HepG2 (cell line): Measurements from ENCODE around the gene APCDD1L. TPM values are rescaled to one million over a fixed set of nuclear protein-coding genes. Genes with fewer than 3 reads are reported as not detected.

ENCODE experiments used
- ATAC-seq: fragments of 200-7000 bp; cut with Tn5 transposase; 3 replicates; pipeline ENCODE4 v1.9.1; 2020; ENCODE audit warnings: mild to moderate bottlenecking, moderate library complexity
- BruUV-seq: library from RNA; stranded (reverse); fragments of 400-500 nt; replicated peaks from 2 replicates; lab custom pipeline; 2021; lab: Mats Ljungman, UMichigan
- CTCF ChIA-PET: fragments of 300-600 bp; formaldehyde crosslinking; extraction: SDS; loops from one replicate; lab custom pipeline; 2021; ENCODE audit warnings: low total read pairs, inconsistent platforms, low intra/inter-chr PET ratio; lab: Yijun Ruan, JAX
- POLR2A ChIA-PET: fragments of 350-600 bp; sonication (Branson Sonifier 250); formaldehyde crosslinking; loops from one replicate; lab custom pipeline; 2020; ENCODE audit warnings: antibody characterized with exemption, inconsistent platforms; lab: Yijun Ruan, JAX
- DNase-seq: peaks from one replicate; pipeline ENCODE4 v3.0.0-alpha.2; 2015; ENCODE audit warnings: low spot score
- FAIRE-seq: peaks from 3 replicates; lab custom pipeline; 2011; peaks lifted over from hg19 to GRCh38; lab: Jason Lieb, UNC
- H2AFZ ChIP-seq: one replicate; pipeline ENCODE4 v1.6.1; 2011; ENCODE audit warnings: low read length, inconsistent platforms
- H3K27ac ChIP-seq: fragments of 300-600 bp; 3 replicates; pipeline ENCODE4 v1.8.0; 2011; ENCODE audit warnings: mixed run types, mild to moderate bottlenecking, mixed read lengths, low read length, inconsistent platforms; ENCODE audit not compliant: insufficient read depth; ENCODE audit errors: extremely low read length
- H3K27me3 ChIP-seq, 2 experiments: fragments of 200-600 bp in 1 of 2; 2 replicates in 1 of 2; 3 replicates in 1 of 2; pipeline versions ENCODE4 v1.6.0 to v1.8.0; 2011; ENCODE audit warnings: low read length in 2 of 2, mild to moderate bottlenecking in 2 of 2, moderate library complexity in 2 of 2, inconsistent platforms in 1 of 2; ENCODE audit not compliant: insufficient read depth in 2 of 2, control insufficient read depth in 1 of 2
- H3K36me3 ChIP-seq, 2 experiments: fragments of 200-600 bp in 1 of 2; replicated peaks in 1 of 2; 2 replicates in 1 of 2; 3 replicates in 1 of 2; pipeline versions ENCODE4 v1.5.1 to v1.8.0; 2011; ENCODE audit warnings: low read length in 2 of 2, inconsistent platforms in 1 of 2; ENCODE audit not compliant: insufficient read depth in 2 of 2, control insufficient read depth in 1 of 2
- H3K4me1 ChIP-seq: 2 replicates; pipeline ENCODE4 v1.5.1; 2012; ENCODE audit warnings: low read length, inconsistent platforms; ENCODE audit not compliant: insufficient read depth
- H3K4me2 ChIP-seq: 2 replicates; pipeline ENCODE4 v1.6.0; 2011; ENCODE audit warnings: low read depth, low read length, inconsistent platforms
- H3K4me3 ChIP-seq, 3 experiments: fragments of 200-600 bp in 1 of 3; sonication (generic), shearing (Covaris generic) in 1 of 3; replicated peaks in 1 of 3; 2 replicates each; pipeline ENCODE4 v1.5.1; 2011 to 2016; ENCODE audit warnings: low read length in 3 of 3, inconsistent platforms in 2 of 3, low read depth in 2 of 3, mild to moderate bottlenecking in 2 of 3, control low read depth in 1 of 3, mixed read lengths in 1 of 3; ENCODE audit not compliant: insufficient read depth in 1 of 3
- H3K79me2 ChIP-seq: one replicate; pipeline ENCODE4 v1.6.1; 2011; ENCODE audit warnings: low read length, inconsistent platforms; ENCODE audit not compliant: insufficient read depth
- H3K9ac ChIP-seq: 2 replicates; pipeline ENCODE4 v1.6.0; 2011; ENCODE audit warnings: mild to moderate bottlenecking, low read depth, low read length, inconsistent platforms; ENCODE audit not compliant: insufficient read depth
- H3K9me3 ChIP-seq: 2 replicates; pipeline ENCODE4 v1.5.1; 2012; ENCODE audit warnings: mild to moderate bottlenecking, low read length
- H4K20me1 ChIP-seq: 2 replicates; pipeline ENCODE4 v1.6.0; 2011; ENCODE audit warnings: inconsistent platforms, mild to moderate bottlenecking, low read length, moderate library complexity; ENCODE audit not compliant: insufficient read depth
- GZF1 ChIP-seq: sonication (generic); formaldehyde crosslinking; IDR thresholded peaks from 2 replicates; pipeline ENCODE4 v1.5.1; 2020; ENCODE audit warnings: mild to moderate bottlenecking, missing genetic modification reagents
- HOXA3 ChIP-seq: sonication (generic); formaldehyde crosslinking; IDR thresholded peaks from 2 replicates; pipeline ENCODE4 v1.5.0; 2020; ENCODE audit warnings: missing genetic modification reagents
- KAT7 ChIP-seq: IDR thresholded peaks from 2 replicates; pipeline ENCODE4 v1.6.1; 2018; ENCODE audit warnings: borderline replicate concordance, missing compliant biosample characterization
- KLF9 ChIP-seq: IDR thresholded peaks from 2 replicates; pipeline ENCODE4 v1.6.1; 2016; ENCODE audit warnings: low read depth
- MEIS2 ChIP-seq: sonication (generic); formaldehyde crosslinking; IDR thresholded peaks from 2 replicates; pipeline ENCODE4 v1.9.0; 2021; ENCODE audit warnings: mild to moderate bottlenecking, missing genetic modification reagents
- MIER2 ChIP-seq: IDR thresholded peaks from 2 replicates; pipeline ENCODE4 v1.6.1; 2016; ENCODE audit warnings: missing biosample characterization, missing genetic modification reagents
- PRPF4 ChIP-seq: fragments of 200-400 bp; formaldehyde crosslinking; IDR thresholded peaks from 2 replicates; pipeline ENCODE4 v1.6.1; 2016; ENCODE audit warnings: low read length, low read depth; ENCODE audit not compliant: poor library complexity, severe bottlenecking
- RBM39 ChIP-seq: fragments of 200-400 bp; formaldehyde crosslinking; IDR thresholded peaks from one replicate; pipeline ENCODE4 v1.6.1; 2018; ENCODE audit warnings: antibody characterized with exemption, mild to moderate bottlenecking, low read depth, low read length; ENCODE audit not compliant: poor library complexity, severe bottlenecking
- SIX1 ChIP-seq: sonication (generic); formaldehyde crosslinking; IDR thresholded peaks from 2 replicates; pipeline ENCODE4 v1.4.0; 2020; ENCODE audit warnings: missing genetic modification reagents, borderline replicate concordance
- SRSF9 ChIP-seq: fragments of 200-400 bp; formaldehyde crosslinking; IDR thresholded peaks from 2 replicates; pipeline ENCODE4 v1.6.1; 2018; ENCODE audit warnings: borderline replicate concordance, mild to moderate bottlenecking, low read depth, low read length; ENCODE audit not compliant: insufficient read depth, poor library complexity, severe bottlenecking
- U2AF1 ChIP-seq: fragments of 200-400 bp; formaldehyde crosslinking; optimal IDR thresholded peaks from 2 replicates; pipeline ENCODE3; 2017; ENCODE audit warnings: mild to moderate bottlenecking, low read depth, low read length
- ZNF496 ChIP-seq: sonication (generic); formaldehyde crosslinking; IDR thresholded peaks from 2 replicates; pipeline ENCODE4 v1.8.1; 2023; ENCODE audit warnings: mild to moderate bottlenecking, moderate library complexity, missing genetic modification reagents; ENCODE audit not compliant: insufficient replicate concordance
- ZNF563 ChIP-seq: sonication (generic); formaldehyde crosslinking; IDR thresholded peaks from 2 replicates; pipeline ENCODE4 v1.8.0; 2022; ENCODE audit warnings: mild to moderate bottlenecking, moderate library complexity, missing genetic modification reagents
- WGBS: methylation state at CpG from one replicate; pipeline ENCODE4 v1.1.6; 2017; ENCODE audit warnings: low lambda C conversion rate; 5-methylcytosine and 5-hydroxymethylcytosine counted together
- in situ Hi-C: cut with HindIII; loops from 2 replicates; pipeline ENCODE4 v1.10.0; 2017; ENCODE audit warnings: low pct_unique_long_range_greater_than_20kb; ENCODE audit not compliant: extremely low pct_ligation_motif_present
- intact Hi-C: fragments of 100-400 bp; cut with micrococcal nuclease; formaldehyde crosslinking; loops from one replicate; pipeline ENCODE4 v1.10.0; 2022; ENCODE audit not compliant: unreplicated experiment
- polyA plus RNA-seq, 8 experiments: library from polyadenylated mRNA; depleted of rRNA in 3 of 8; stranded (reverse) in 7 of 8; unstranded in 1 of 8; fragments of >200 nt; fragmentation: Illumina TruSeq in 4 of 8; extraction: Trizol in 4 of 8; gene quantifications; 2 replicates each; pipeline versions ENCODE4 v1.2.1 to v1.2.3, GENCODE V29; 2011 to 2016; ENCODE audit warnings: low read depth in 4 of 8, missing spikeins in 1 of 8, mixed read lengths in 1 of 8; ENCODE audit not compliant: insufficient read depth in 1 of 8
- total RNA-seq, 5 experiments: library from RNA; depleted of rRNA; stranded (reverse); fragments of >200 nt; fragmentation: Illumina TruSeq; extraction: Trizol; gene quantifications; 2 replicates each; pipeline ENCODE4 v1.2.3, GENCODE V29; 2016; ENCODE audit warnings: low read depth in 1 of 5
- TF ChIP-seq, protein P1 (sequence below): sonication (generic); formaldehyde crosslinking; conservative IDR thresholded peaks from 2 replicates; pipeline ENCODE4 v1.4.0; 2020; ENCODE audit warnings: missing genetic modification reagents
- TF ChIP-seq, protein P2 (sequence below): sonication (generic); formaldehyde crosslinking; conservative IDR thresholded peaks from 2 replicates; pipeline ENCODE4 v1.8.0; 2022; ENCODE audit warnings: mild to moderate bottlenecking, moderate library complexity, missing genetic modification reagents
- TF ChIP-seq, protein P3 (sequence below): sonication (generic); formaldehyde crosslinking; IDR thresholded peaks from 2 replicates; pipeline ENCODE4 v1.4.0; 2020; ENCODE audit warnings: missing genetic modification reagents, low read depth, mild to moderate bottlenecking, borderline replicate concordance
- TF ChIP-seq, protein P4 (sequence below): IDR thresholded peaks from 2 replicates; pipeline ENCODE4 v1.6.1; 2016
- TF ChIP-seq, protein P5 (sequence below): sonication (generic); formaldehyde crosslinking; conservative IDR thresholded peaks from 2 replicates; pipeline ENCODE4 v1.4.0; 2020; ENCODE audit warnings: missing genetic modification reagents

Gene APCDD1L
- total and polyA plus RNA-seq, 2 of the 13 experiments (the other 11 are each of a cell fraction or from before 2014, with no cell fraction given) = not detected

DNA sequence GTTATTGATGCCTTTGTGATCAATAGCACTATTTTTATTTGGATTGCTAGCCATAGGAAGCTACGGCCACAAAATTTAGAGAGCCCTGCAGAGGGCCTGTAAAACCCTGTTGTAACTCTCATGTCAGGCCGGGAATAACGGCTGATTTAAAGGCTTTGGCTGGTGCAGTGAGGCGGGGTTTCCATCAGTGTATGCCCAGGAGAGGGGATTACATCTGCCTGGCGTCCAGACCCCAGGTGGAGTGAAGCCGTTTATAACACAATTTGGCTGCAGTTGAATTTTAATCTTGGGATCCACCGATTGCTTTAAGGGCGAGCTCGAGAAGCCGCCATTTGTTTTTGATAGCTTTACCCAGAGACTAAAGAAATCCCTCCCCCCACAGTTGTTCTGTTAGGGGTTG, 29.1 kb upstream of the APCDD1L start:
- Histone ChIP-seq H3K4me3 (no peak overlapping the region), H2AFZ (no peak overlapping the region), H3K9me3 (no peaks in the 10 kb centered on the region), H3K4me1 (no peaks in the 10 kb centered on the region), H3K9ac (no peak overlapping the region), H3K36me3 (no peaks in the 10 kb centered on the region), H3K4me2 (no peak overlapping the region), H4K20me1 (no peaks in the 10 kb centered on the region), H3K27me3 (peaks cover 7 to 73% of the 10 kb centered on the region in 2 experiments), H3K27ac (no peak overlapping the region), H3K79me2 (no peaks in the 10 kb centered on the region)
- FAIRE-seq (no peak), DNase-seq (no peak), ATAC-seq (no peak)
- TF ChIP-seq ZNF563 (CRISPR knock-in tag) = no peak
- TF ChIP-seq SRSF9 = no peak
- TF ChIP-seq, protein P1, sequence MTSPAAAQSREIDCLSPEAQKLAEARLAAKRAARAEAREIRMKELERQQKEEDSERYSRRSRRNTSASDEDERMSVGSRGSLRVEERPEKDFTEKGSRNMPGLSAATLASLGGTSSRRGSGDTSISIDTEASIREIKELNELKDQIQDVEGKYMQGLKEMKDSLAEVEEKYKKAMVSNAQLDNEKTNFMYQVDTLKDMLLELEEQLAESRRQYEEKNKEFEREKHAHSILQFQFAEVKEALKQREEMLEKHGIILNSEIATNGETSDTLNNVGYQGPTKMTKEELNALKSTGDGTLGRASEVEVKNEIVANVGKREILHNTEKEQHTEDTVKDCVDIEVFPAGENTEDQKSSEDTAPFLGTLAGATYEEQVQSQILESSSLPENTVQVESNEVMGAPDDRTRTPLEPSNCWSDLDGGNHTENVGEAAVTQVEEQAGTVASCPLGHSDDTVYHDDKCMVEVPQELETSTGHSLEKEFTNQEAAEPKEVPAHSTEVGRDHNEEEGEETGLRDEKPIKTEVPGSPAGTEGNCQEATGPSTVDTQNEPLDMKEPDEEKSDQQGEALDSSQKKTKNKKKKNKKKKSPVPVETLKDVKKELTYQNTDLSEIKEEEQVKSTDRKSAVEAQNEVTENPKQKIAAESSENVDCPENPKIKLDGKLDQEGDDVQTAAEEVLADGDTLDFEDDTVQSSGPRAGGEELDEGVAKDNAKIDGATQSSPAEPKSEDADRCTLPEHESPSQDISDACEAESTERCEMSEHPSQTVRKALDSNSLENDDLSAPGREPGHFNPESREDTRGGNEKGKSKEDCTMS (CRISPR knock-in tag) = no peak
- TF ChIP-seq KAT7 (CRISPR knock-in tag) = no peak
- TF ChIP-seq MIER2 = no peak
- no peak for TF ChIP-seq ZNF496
- TF ChIP-seq, protein P2, sequence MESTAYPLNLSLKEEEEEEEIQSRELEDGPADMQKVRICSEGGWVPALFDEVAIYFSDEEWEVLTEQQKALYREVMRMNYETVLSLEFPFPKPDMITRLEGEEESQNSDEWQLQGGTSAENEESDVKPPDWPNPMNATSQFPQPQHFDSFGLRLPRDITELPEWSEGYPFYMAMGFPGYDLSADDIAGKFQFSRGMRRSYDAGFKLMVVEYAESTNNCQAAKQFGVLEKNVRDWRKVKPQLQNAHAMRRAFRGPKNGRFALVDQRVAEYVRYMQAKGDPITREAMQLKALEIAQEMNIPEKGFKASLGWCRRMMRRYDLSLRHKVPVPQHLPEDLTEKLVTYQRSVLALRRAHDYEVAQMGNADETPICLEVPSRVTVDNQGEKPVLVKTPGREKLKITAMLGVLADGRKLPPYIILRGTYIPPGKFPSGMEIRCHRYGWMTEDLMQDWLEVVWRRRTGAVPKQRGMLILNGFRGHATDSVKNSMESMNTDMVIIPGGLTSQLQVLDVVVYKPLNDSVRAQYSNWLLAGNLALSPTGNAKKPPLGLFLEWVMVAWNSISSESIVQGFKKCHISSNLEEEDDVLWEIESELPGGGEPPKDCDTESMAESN = no peak
- TF ChIP-seq U2AF1 = no peak
- no peak for TF ChIP-seq PRPF4
- no peak for TF ChIP-seq SIX1
- no peak for TF ChIP-seq RBM39
- TF ChIP-seq HOXA3 = no peak
- TF ChIP-seq, protein P3, sequence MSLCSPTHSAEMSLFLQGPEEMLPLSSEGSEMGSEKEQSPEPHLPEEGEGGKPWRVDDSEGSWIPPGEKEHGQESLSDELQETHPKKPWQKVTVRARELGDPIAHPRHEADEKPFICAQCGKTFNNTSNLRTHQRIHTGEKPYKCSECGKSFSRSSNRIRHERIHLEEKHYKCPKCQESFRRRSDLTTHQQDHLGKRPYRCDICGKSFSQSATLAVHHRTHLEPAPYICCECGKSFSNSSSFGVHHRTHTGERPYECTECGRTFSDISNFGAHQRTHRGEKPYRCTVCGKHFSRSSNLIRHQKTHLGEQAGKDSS = no peak
- TF ChIP-seq, protein P4, sequence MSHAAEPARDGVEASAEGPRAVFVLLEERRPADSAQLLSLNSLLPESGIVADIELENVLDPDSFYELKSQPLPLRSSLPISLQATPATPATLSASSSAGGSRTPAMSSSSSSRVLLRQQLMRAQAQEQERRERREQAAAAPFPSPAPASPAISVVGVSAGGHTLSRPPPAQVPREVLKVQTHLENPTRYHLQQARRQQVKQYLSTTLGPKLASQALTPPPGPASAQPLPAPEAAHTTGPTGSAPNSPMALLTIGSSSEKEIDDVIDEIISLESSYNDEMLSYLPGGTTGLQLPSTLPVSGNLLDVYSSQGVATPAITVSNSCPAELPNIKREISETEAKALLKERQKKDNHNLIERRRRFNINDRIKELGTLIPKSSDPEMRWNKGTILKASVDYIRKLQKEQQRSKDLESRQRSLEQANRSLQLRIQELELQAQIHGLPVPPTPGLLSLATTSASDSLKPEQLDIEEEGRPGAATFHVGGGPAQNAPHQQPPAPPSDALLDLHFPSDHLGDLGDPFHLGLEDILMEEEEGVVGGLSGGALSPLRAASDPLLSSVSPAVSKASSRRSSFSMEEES (CRISPR knock-in tag) = no peak
- TF ChIP-seq KLF9 (CRISPR knock-in tag) = no peak
- TF ChIP-seq GZF1 (CRISPR knock-in tag) = no peak
- no peak for TF ChIP-seq MEIS2 (CRISPR knock-in tag)
- TF ChIP-seq, protein P5, sequence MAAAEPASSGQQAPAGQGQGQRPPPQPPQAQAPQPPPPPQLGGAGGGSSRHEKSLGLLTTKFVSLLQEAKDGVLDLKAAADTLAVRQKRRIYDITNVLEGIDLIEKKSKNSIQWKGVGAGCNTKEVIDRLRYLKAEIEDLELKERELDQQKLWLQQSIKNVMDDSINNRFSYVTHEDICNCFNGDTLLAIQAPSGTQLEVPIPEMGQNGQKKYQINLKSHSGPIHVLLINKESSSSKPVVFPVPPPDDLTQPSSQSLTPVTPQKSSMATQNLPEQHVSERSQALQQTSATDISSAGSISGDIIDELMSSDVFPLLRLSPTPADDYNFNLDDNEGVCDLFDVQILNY (CRISPR knock-in tag) = no peak
- ChIA-PET CTCF (no interaction called here), POLR2A (no interaction called here)
- BruUV-seq = no TSS peak
- 26% methylated on average over 10 of the region's 10 CpGs for WGBS
- in situ Hi-C loops = no loop called here
- intact Hi-C loops = no loop called here
